Glutamatergic neuron (in vitro differentiated cells): ENCODE results near the gene GADD45B. TPM values are rescaled to one million over a fixed set of nuclear protein-coding genes. Genes with fewer than 3 reads are reported as not detected.

Experiments
- DNase-seq: peaks from one replicate; pipeline ENCODE4 v3.0.0; 2022
- H3K27ac Mint-ChIP-seq: one replicate; pipeline ENCODE4 v1.8.0; 2020; ENCODE audit warnings: mild to moderate bottlenecking, mixed read lengths, inconsistent platforms; ENCODE audit not compliant: unreplicated experiment
- H3K27me3 Mint-ChIP-seq: one replicate; pipeline ENCODE4 v1.8.0; 2020; ENCODE audit warnings: mild to moderate bottlenecking, moderate library complexity, mixed read lengths, inconsistent platforms; ENCODE audit not compliant: unreplicated experiment
- H3K36me3 Mint-ChIP-seq: one replicate; pipeline ENCODE4 v1.8.0; 2020; ENCODE audit warnings: mild to moderate bottlenecking, mixed read lengths, inconsistent platforms; ENCODE audit not compliant: unreplicated experiment
- H3K4me1 Mint-ChIP-seq: one replicate; pipeline ENCODE4 v1.8.0; 2020; ENCODE audit warnings: mild to moderate bottlenecking, low read depth, mixed read lengths, inconsistent platforms; ENCODE audit not compliant: unreplicated experiment
- H3K4me3 Mint-ChIP-seq: one replicate; pipeline ENCODE4 v1.8.0; 2020; ENCODE audit warnings: mild to moderate bottlenecking, mixed read lengths, inconsistent platforms; ENCODE audit not compliant: unreplicated experiment
- H3K9me3 Mint-ChIP-seq: one replicate; pipeline ENCODE4 v1.8.0; 2020; ENCODE audit warnings: mild to moderate bottlenecking, moderate library complexity, mixed read lengths, inconsistent platforms; ENCODE audit not compliant: unreplicated experiment
- CTCF ChIP-seq: fragments of 200-600 bp; sonication (generic); IDR thresholded peaks from one replicate; pipeline ENCODE4 v1.5.0; 2021; ENCODE audit not compliant: partially characterized antibody, unreplicated experiment
- total RNA-seq: library from RNA; stranded (reverse); fragmentation: NEBNext Ultra II Directional; extraction: Animal tissue kit (Norgen Biotek cat#: 25700); gene quantifications from one replicate; pipeline ENCODE4 v1.2.1, GENCODE V29; 2021; ENCODE audit not compliant: unreplicated experiment

The GADD45B gene
- total RNA-seq, 1 donor from 2014 or later, result 3.8 TPM

GRCh38 chr19:2433854-2434253 lies 42.1 kb upstream of the GADD45B start:
- H3K4me3 Mint-ChIP-seq, result no peak overlapping the region
- no peak for DNase-seq
- H3K9me3 Mint-ChIP-seq, result peaks cover 3% of the 10 kb centered on the region
- no peak for TF ChIP-seq CTCF
- H3K27ac Mint-ChIP-seq, result no peak overlapping the region
- H3K36me3 Mint-ChIP-seq, result no peaks in the 10 kb centered on the region
- H3K4me1 Mint-ChIP-seq, result peaks cover 9% of the 10 kb centered on the region
- peaks cover 6% of the 10 kb centered on the region for H3K27me3 Mint-ChIP-seq

- H3K27me3 Mint-ChIP-seq, result peaks cover 6% of the 10 kb centered on the region
- peaks cover 2% of the 10 kb centered on the region for H3K9me3 Mint-ChIP-seq
- H3K27ac Mint-ChIP-seq, result no peak overlapping the region
- H3K4me3 Mint-ChIP-seq, result no peak overlapping the region
- H3K36me3 Mint-ChIP-seq, result no peaks in the 10 kb centered on the region
- no peak for TF ChIP-seq CTCF
- DNase-seq, result no peak
- peaks cover 5% of the 10 kb centered on the region for H3K4me1 Mint-ChIP-seq
Measured at GRCh38 chr19:2434267-2434666, 41.7 kb upstream of the GADD45B start.

DNA sequence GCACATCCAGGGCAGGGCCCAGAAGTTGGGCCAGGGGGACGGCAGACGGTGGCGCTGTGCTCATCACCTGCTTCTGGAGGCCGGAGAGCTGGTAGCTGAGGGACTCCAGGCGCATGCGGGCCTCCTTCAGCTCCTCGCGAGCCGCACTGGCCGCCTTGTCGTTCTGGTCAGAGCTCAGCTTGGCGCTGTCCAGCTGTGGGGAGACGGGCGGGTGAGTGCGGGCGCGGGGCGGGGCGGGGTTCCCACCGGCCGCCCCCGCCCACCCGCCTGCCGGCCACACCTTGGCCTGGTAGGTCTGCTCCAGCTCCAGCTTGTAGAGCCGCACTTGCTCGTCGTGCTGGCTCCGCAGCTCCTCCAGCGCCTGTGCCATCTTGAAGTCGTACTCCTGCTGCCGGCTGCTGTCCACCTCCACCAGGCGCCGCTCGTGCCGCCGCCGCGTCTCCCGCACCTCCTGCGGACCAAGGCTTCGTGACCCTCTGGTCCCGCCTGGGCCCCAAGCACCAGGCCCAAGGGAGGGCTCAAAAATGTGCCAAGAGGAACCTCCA lies 41.1 kb upstream of the GADD45B start:
- H3K4me3 Mint-ChIP-seq, result no peak overlapping the region
- no peak for TF ChIP-seq CTCF
- no peak for DNase-seq
- peaks cover 2% of the 10 kb centered on the region for H3K9me3 Mint-ChIP-seq
- peaks cover 3% of the 10 kb centered on the region for H3K4me1 Mint-ChIP-seq
- no peaks in the 10 kb centered on the region for H3K36me3 Mint-ChIP-seq
- no peak overlapping the region for H3K27ac Mint-ChIP-seq
- H3K27me3 Mint-ChIP-seq, result peaks cover 6% of the 10 kb centered on the region

DNA sequence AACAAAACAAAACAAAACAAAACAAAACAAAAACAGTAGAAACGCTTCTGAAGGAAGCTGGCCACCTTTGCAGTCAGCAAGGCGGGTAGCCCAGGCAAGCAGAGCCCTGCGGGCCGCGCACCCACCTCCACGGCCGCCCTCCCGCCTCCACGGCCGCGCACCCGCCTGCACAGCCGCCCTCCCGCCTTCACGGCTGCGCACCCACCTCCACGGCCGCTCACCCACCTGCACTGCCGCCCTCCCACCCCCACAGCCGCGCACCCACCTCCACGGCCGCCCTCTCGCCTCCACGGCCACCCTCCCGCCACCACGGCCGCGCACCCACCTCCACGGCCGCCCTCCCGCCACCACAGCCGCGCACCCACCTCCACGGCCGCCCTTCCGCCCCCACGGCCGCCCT lies 39.5 kb upstream of the GADD45B start:
- Mint-ChIP-seq H3K36me3 (no peaks in the 10 kb centered on the region), H3K27me3 (peaks cover 9% of the 10 kb centered on the region), H3K4me3 (no peak overlapping the region), H3K27ac (no peak overlapping the region), H3K4me1 (no peaks in the 10 kb centered on the region), H3K9me3 (peaks cover 2% of the 10 kb centered on the region)
- no peak for TF ChIP-seq CTCF
- no peak for DNase-seq

DNA sequence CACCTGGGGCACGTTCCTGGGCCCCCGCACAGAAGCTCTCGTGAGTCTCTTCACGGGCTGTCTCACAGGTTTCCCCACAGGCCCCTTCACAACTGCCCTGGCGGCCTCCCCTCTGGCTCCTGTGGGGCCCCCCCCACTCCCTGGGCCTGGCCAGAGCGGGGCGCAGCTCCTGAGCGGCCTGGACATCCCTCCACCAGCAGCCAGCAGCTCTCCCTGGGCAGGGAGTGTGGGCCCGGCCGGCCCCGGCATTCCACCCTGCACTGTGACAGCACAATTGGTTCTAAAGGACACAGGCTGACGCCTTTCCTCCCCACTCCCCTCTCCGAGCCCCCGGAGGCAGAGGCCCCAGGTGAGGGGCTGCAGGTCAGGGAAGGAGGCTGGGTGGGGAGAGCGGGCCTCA lies 39.0 kb upstream of the GADD45B start:
- peaks cover 9% of the 10 kb centered on the region for H3K27me3 Mint-ChIP-seq
- TF ChIP-seq CTCF, result no peak
- no peak overlapping the region for H3K4me3 Mint-ChIP-seq
- no peaks in the 10 kb centered on the region for H3K4me1 Mint-ChIP-seq
- H3K27ac Mint-ChIP-seq, result no peak overlapping the region
- no peaks in the 10 kb centered on the region for H3K36me3 Mint-ChIP-seq
- DNase-seq, result no peak
- peaks cover 2% of the 10 kb centered on the region for H3K9me3 Mint-ChIP-seq
